ENCODE data around the gene PLEKHJ1.
A peak's percentile ranks its signal among the peaks of the same experiment; 100 is the strongest.

PLEKHJ1 gene

DNA sequence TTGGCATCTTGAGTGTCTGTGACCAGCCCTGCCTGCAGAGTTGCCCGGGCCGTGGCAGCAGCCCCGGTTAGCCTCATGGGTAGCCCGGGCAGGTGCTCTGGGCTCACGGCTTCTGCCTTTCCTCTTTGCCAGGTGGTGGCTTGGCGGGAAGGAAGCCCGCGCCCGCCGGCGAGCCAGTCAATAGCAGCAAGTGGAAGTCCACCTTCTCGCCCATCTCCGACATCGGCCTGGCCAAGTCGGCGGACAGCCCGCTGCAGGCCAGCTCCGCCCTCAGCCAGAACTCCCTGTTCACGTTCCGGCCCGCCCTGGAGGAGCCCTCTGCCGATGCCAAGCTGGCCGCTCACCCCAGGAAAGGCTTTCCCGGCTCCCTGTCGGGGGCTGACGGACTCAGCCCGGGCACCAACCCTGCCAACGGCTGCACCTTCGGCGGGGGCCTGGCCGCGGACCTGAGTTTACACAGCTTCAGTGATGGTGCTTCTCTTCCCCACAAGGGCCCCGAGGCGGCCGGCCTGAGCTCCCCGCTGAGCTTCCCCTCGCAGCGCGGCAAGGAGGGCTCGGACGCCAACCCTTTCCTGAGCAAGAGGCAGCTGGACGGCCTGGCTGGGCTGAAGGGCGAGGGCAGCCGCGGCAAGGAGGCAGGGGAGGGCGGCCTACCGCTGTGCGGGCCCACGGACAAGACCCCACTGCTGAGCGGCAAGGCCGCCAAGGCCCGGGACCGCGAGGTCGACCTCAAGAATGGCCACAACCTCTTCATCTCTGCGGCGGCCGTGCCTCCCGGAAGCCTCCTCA lies 9.9 kb downstream of the PLEKHJ1 start:
- no peak overlapping the region for H3K27ac Mint-ChIP-seq
- no peaks in the 10 kb centered on the region for H3K4me1 Mint-ChIP-seq
- peaks cover 27% of the 10 kb centered on the region for H3K36me3 Mint-ChIP-seq (ENCODE audit: low read depth)
- no peak overlapping the region for H3K4me3 Mint-ChIP-seq
- TF ChIP-seq, protein P1, sequence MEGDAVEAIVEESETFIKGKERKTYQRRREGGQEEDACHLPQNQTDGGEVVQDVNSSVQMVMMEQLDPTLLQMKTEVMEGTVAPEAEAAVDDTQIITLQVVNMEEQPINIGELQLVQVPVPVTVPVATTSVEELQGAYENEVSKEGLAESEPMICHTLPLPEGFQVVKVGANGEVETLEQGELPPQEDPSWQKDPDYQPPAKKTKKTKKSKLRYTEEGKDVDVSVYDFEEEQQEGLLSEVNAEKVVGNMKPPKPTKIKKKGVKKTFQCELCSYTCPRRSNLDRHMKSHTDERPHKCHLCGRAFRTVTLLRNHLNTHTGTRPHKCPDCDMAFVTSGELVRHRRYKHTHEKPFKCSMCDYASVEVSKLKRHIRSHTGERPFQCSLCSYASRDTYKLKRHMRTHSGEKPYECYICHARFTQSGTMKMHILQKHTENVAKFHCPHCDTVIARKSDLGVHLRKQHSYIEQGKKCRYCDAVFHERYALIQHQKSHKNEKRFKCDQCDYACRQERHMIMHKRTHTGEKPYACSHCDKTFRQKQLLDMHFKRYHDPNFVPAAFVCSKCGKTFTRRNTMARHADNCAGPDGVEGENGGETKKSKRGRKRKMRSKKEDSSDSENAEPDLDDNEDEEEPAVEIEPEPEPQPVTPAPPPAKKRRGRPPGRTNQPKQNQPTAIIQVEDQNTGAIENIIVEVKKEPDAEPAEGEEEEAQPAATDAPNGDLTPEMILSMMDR (IDR thresholded peaks at IDR 0.05; ENCODE audit: unreplicated experiment in 3 of 3): no peak
- no peaks in the 10 kb centered on the region for H3K27me3 Mint-ChIP-seq (ENCODE audit: low read depth)
- H3K9me3 Mint-ChIP-seq: no peaks in the 10 kb centered on the region

GRCh38 chr19:2225415-2226050 lies 10.6 kb downstream of the PLEKHJ1 start:
- H3K4me1 Mint-ChIP-seq: no peaks in the 10 kb centered on the region
- no peak overlapping the region for H3K4me3 Mint-ChIP-seq
- H3K27ac Mint-ChIP-seq: no peak overlapping the region
- H3K9me3 Mint-ChIP-seq: no peaks in the 10 kb centered on the region
- H3K27me3 Mint-ChIP-seq (ENCODE audit: low read depth): no peaks in the 10 kb centered on the region
- H3K36me3 Mint-ChIP-seq (ENCODE audit: low read depth): peaks cover 28% of the 10 kb centered on the region
- TF ChIP-seq, protein P1 (IDR thresholded peaks at IDR 0.05; ENCODE audit: unreplicated experiment in 3 of 3): no peak

DNA sequence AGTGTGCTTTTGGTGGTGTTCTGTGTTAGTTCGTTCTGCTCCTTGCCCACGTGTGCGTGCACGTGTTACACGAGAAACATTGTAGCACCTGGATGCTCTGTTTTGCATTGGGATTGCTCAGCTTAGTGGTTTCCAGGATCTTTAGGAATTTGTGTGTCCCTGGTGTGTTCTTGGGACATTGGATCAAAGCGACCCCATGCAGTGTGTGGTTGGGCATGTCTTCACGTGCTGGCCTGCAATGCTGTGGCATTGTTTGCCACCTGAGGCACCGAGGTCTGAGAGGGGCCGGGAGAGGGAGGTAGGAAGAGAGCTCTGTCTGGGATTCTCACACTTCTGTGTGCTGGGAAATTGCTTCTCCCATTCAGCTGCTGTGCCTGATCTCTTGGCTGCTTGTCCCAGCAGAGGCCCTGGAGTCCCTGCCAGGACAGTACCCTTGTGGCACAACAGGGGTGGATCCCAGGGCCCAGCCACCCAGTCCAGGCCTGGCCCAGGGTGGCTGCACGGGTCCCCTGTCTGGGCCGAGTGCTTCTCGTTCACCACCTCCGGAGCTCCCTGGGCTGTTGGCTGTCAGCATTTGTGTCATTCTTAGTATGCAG lies 11.3 kb downstream of the PLEKHJ1 start:
- TF ChIP-seq, protein P1 (IDR thresholded peaks at IDR 0.05; ENCODE audit: unreplicated experiment in 3 of 3): no peak

DNA sequence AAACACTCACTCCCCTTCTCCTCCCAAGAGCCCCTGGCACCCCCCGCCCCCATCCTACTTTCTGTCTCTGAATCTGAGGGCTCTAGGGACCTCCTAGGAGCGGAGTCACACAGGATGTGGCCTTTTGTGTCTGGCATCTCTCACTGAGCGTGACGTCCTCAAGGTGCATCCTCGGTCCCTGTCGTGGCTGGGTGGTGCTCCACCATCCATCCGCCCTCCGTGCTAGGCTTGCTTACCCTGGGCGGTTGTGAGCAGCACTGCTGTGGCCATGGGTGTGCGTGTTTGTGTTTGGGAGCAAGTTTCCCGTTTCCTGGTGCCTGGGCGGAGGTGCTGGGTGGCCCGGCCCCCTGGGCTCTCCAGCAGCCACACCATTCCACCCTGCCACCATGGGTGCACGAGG lies 12.2 kb downstream of the PLEKHJ1 start:
- Mint-ChIP-seq H3K36me3 (ENCODE audit: low read depth) (peaks cover 31% of the 10 kb centered on the region), H3K4me3 (no peak overlapping the region), H3K9me3 (no peaks in the 10 kb centered on the region), H3K27ac (no peak overlapping the region), H3K27me3 (ENCODE audit: low read depth) (no peaks in the 10 kb centered on the region), H3K4me1 (no peaks in the 10 kb centered on the region)
- TF ChIP-seq, protein P1 (IDR thresholded peaks at IDR 0.05; ENCODE audit: unreplicated experiment in 3 of 3): no peak

More for the DNA sequence above, 11.3 kb downstream of the PLEKHJ1 start:
- Mint-ChIP-seq H3K9me3 (no peaks in the 10 kb centered on the region), H3K27ac (peak overlapping the region in 1 of 3 experiments; percentile 18), H3K27me3 (ENCODE audit: low read depth) (no peaks in the 10 kb centered on the region), H3K4me1 (no peaks in the 10 kb centered on the region), H3K4me3 (no peak overlapping the region), H3K36me3 (ENCODE audit: low read depth) (peaks cover 27% of the 10 kb centered on the region)

GRCh38 chr19:2223391-2223790 lies 12.7 kb downstream of the PLEKHJ1 start:
- Mint-ChIP-seq H3K4me1 (no peaks in the 10 kb centered on the region), H3K4me3 (no peak overlapping the region), H3K9me3 (no peaks in the 10 kb centered on the region), H3K36me3 (ENCODE audit: low read depth) (peaks cover 28% of the 10 kb centered on the region), H3K27ac (no peak overlapping the region), H3K27me3 (ENCODE audit: low read depth) (no peaks in the 10 kb centered on the region)
- TF ChIP-seq, protein P1 (IDR thresholded peaks at IDR 0.05; ENCODE audit: unreplicated experiment in 3 of 3): no peak

Data from nephron (organoid).